Endodermal cell (in vitro differentiated cells): Measurements from ENCODE around the gene KIF6. TPM values are rescaled to one million over a fixed set of nuclear protein-coding genes. Genes with fewer than 3 reads are reported as not detected.

Source experiments
- DNase-seq: peaks from one replicate; pipeline ENCODE4 v3.0.0-alpha.2; 2017
- H3K27ac ChIP-seq: 2 replicates; pipeline ENCODE4 v1.5.1; 2013; ENCODE audit warnings: mild to moderate bottlenecking, low read depth, low read length, moderate library complexity
- H3K27me3 ChIP-seq: 2 replicates; pipeline ENCODE4 v1.6.1; 2013; ENCODE audit warnings: mild to moderate bottlenecking, low read length, moderate library complexity; ENCODE audit not compliant: insufficient read depth, control insufficient read depth, poor library complexity, severe bottlenecking
- H3K36me3 ChIP-seq: 2 replicates; pipeline ENCODE4 v1.7.0; 2013; ENCODE audit warnings: mild to moderate bottlenecking, low read length, moderate library complexity; ENCODE audit not compliant: control insufficient read depth, insufficient read depth
- H3K4me1 ChIP-seq: one replicate; pipeline ENCODE4 v1.7.0; 2013; ENCODE audit warnings: low read length; ENCODE audit not compliant: control insufficient read depth, insufficient read depth
- H3K4me3 ChIP-seq: 2 replicates; pipeline ENCODE4 v1.5.1; 2013; ENCODE audit warnings: mild to moderate bottlenecking, low read length, moderate library complexity
- H3K9ac ChIP-seq: 2 replicates; pipeline ENCODE4 v1.6.1; 2013; ENCODE audit warnings: mild to moderate bottlenecking, low read length, moderate library complexity; ENCODE audit not compliant: poor library complexity, severe bottlenecking; ENCODE audit errors: extremely low read depth
- H3K9me3 ChIP-seq: 2 replicates; pipeline ENCODE4 v1.6.1; 2013; ENCODE audit warnings: mild to moderate bottlenecking, low read length, moderate library complexity; ENCODE audit not compliant: control insufficient read depth
- H3K27ac Mint-ChIP-seq: 2 replicates; pipeline ENCODE4 v1.8.0; 2020; ENCODE audit warnings: mixed read lengths
- H3K27me3 Mint-ChIP-seq: 2 replicates; pipeline ENCODE4 v1.8.0; 2021; ENCODE audit warnings: mild to moderate bottlenecking, mixed read lengths; ENCODE audit not compliant: insufficient read depth
- H3K36me3 Mint-ChIP-seq: 2 replicates; pipeline ENCODE4 v1.8.0; 2020; ENCODE audit warnings: low read depth, mixed read lengths
- H3K4me1 Mint-ChIP-seq: 2 replicates; pipeline ENCODE4 v1.8.0; 2020; ENCODE audit warnings: mixed read lengths
- H3K4me3 Mint-ChIP-seq: 2 replicates; pipeline ENCODE4 v1.8.0; 2020; ENCODE audit warnings: mild to moderate bottlenecking, moderate library complexity, mixed read lengths
- H3K9me3 Mint-ChIP-seq: 2 replicates; pipeline ENCODE4 v1.8.0; 2020; ENCODE audit warnings: mild to moderate bottlenecking, mixed read lengths
- CTCF ChIP-seq: fragments of 200-600 bp; sonication (generic); conservative IDR thresholded peaks from 2 replicates; pipeline ENCODE4 v1.5.0; 2021; ENCODE audit warnings: antibody characterized with exemption, mild to moderate bottlenecking
- WGBS, 2 experiments: methylation state at CpG; one replicate each; pipeline versions ENCODE4 v1.1.5 to v1.1.7; 2013; ENCODE audit warnings: missing lambda C conversion rate in 2 of 2, mixed read lengths in 1 of 2; ENCODE audit not compliant: insufficient coverage in 1 of 2, insufficient read length in 1 of 2; 5-methylcytosine and 5-hydroxymethylcytosine counted together
- total RNA-seq, 2 donors: library from RNA; stranded (reverse); fragmentation: NEBNext Ultra II Directional in 1 of 2; extraction: Animal tissue kit (Norgen Biotek cat#: 25700) in 1 of 2; gene quantifications; 2 replicates in 1 of 2; 3 replicates in 1 of 2; pipeline ENCODE4 v1.2.1, GENCODE V29; 2021

KIF6 gene
- total RNA-seq, 2 donors from 2014 or later: 0.62 to 1.1 TPM

GRCh38 chr6:39441986-39442385 lies 283.2 kb downstream of the KIF6 start:
- H3K4me3 ChIP-seq: no peak overlapping the region
- peaks cover 7% of the 10 kb centered on the region for H3K27me3 Mint-ChIP-seq
- 92 to 100% methylated on average over 1 to 4 of the region's 4 CpGs for WGBS, 2 experiments
- H3K36me3 Mint-ChIP-seq: no peaks in the 10 kb centered on the region
- H3K27ac ChIP-seq: no peak overlapping the region
- DNase-seq: no peak
- no peak overlapping the region for H3K4me3 Mint-ChIP-seq
- TF ChIP-seq CTCF: no peak
- no peaks in the 10 kb centered on the region for H3K36me3 ChIP-seq
- H3K9me3 Mint-ChIP-seq: no peaks in the 10 kb centered on the region
- H3K27ac Mint-ChIP-seq: no peak overlapping the region
- peaks cover 2% of the 10 kb centered on the region for H3K4me1 Mint-ChIP-seq
- no peaks in the 10 kb centered on the region for H3K27me3 ChIP-seq
- H3K9me3 ChIP-seq: no peaks in the 10 kb centered on the region
- H3K4me1 ChIP-seq: no peaks in the 10 kb centered on the region
- no peak overlapping the region for H3K9ac ChIP-seq

GRCh38 chr6:39441301-39441700 lies 283.9 kb downstream of the KIF6 start:
- no peaks in the 10 kb centered on the region for H3K36me3 Mint-ChIP-seq
- no peak for DNase-seq
- no peaks in the 10 kb centered on the region for H3K4me1 ChIP-seq
- no peak overlapping the region for H3K4me3 Mint-ChIP-seq
- 91 to 93% methylated on average over 5 to 6 of the region's 6 CpGs for WGBS, 2 experiments
- H3K27ac ChIP-seq: no peak overlapping the region
- peaks cover 6% of the 10 kb centered on the region for H3K9me3 Mint-ChIP-seq
- no peak overlapping the region for H3K4me3 ChIP-seq
- no peak overlapping the region for H3K27ac Mint-ChIP-seq
- H3K4me1 Mint-ChIP-seq: peaks cover 2% of the 10 kb centered on the region
- no peak for TF ChIP-seq CTCF
- no peaks in the 10 kb centered on the region for H3K36me3 ChIP-seq
- H3K27me3 ChIP-seq: no peaks in the 10 kb centered on the region
- H3K9ac ChIP-seq: no peak overlapping the region
- peaks cover 6% of the 10 kb centered on the region for H3K27me3 Mint-ChIP-seq
- peaks cover 5% of the 10 kb centered on the region for H3K9me3 ChIP-seq

GRCh38 chr6:39440039-39440426 lies 285.2 kb downstream of the KIF6 start:
- no peak overlapping the region for H3K4me3 ChIP-seq
- Mint-ChIP-seq H3K9me3 (peaks cover 8% of the 10 kb centered on the region), H3K27me3 (peaks cover 4% of the 10 kb centered on the region), H3K27ac (no peak overlapping the region), H3K36me3 (no peaks in the 10 kb centered on the region), H3K4me3 (no peak overlapping the region), H3K4me1 (peaks cover 2% of the 10 kb centered on the region)
- H3K27me3 ChIP-seq: no peaks in the 10 kb centered on the region
- 85 to 90% methylated on average over 6 to 7 of the region's 7 CpGs for WGBS, 2 experiments
- no peak for DNase-seq
- no peak overlapping the region for H3K9ac ChIP-seq
- no peak overlapping the region for H3K27ac ChIP-seq
- peaks cover 6% of the 10 kb centered on the region for H3K9me3 ChIP-seq
- no peaks in the 10 kb centered on the region for H3K4me1 ChIP-seq
- no peaks in the 10 kb centered on the region for H3K36me3 ChIP-seq
- no peak for TF ChIP-seq CTCF
